Suprapubic skin (tissue), 3 donors: Measurements from ENCODE around the gene EYS.

ENCODE experiments used
- EP300 ChIP-seq: sonication (generic); formaldehyde crosslinking; IDR thresholded peaks from one replicate; pipeline ENCODE4 v1.6.1; 2017; ENCODE audit warnings: antibody characterized with exemption
- POLR2A ChIP-seq, 2 donors: fragments of 450-650 bp; IDR thresholded peaks; one replicate each; pipeline ENCODE4 v1.6.1; 2017; ENCODE audit warnings: antibody characterized with exemption in 2 of 2, mild to moderate bottlenecking in 2 of 2, moderate library complexity in 2 of 2
- TF ChIP-seq, protein P1 (sequence below), 2 donors: fragments of 200-600 bp in 1 of 2; fragments of 450-650 bp in 1 of 2; sonication (generic) in 1 of 2; IDR thresholded peaks; one replicate each; pipeline ENCODE4 v1.5.1; 2016 to 2019; ENCODE audit warnings: antibody characterized with exemption in 2 of 2, mild to moderate bottlenecking in 1 of 2, moderate library complexity in 1 of 2

DNA sequence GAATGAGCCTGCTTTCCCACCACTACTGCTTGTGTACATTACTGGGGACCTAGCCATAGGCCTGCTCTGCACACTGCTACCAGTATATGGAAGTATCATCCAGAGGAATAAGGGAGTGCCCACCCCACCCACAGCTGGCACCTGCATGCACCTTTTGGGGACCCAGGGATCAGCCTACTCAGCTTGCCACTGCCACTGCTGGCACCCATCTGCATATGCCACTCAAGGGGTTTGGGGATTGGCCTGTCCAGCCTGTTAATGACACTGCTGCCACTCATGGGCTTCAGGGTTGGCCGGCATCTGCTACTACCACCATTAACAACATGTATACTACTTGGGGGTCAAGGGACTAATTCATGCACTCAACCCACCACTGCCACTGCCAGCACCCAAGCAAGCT lies 1239.4 kb downstream of the EYS start:
- TF ChIP-seq, protein P1, sequence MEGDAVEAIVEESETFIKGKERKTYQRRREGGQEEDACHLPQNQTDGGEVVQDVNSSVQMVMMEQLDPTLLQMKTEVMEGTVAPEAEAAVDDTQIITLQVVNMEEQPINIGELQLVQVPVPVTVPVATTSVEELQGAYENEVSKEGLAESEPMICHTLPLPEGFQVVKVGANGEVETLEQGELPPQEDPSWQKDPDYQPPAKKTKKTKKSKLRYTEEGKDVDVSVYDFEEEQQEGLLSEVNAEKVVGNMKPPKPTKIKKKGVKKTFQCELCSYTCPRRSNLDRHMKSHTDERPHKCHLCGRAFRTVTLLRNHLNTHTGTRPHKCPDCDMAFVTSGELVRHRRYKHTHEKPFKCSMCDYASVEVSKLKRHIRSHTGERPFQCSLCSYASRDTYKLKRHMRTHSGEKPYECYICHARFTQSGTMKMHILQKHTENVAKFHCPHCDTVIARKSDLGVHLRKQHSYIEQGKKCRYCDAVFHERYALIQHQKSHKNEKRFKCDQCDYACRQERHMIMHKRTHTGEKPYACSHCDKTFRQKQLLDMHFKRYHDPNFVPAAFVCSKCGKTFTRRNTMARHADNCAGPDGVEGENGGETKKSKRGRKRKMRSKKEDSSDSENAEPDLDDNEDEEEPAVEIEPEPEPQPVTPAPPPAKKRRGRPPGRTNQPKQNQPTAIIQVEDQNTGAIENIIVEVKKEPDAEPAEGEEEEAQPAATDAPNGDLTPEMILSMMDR (IDR thresholded peaks at IDR 0.05) = no peak
- TF ChIP-seq POLR2A (IDR thresholded peaks at IDR 0.05) = no peak
- no peak for TF ChIP-seq EP300
